HepG2 (cell line): ENCODE results near the gene PHKB. TPM values are rescaled to one million over a fixed set of nuclear protein-coding genes. Genes with fewer than 3 reads are reported as not detected.

Experiments used
- ARID3A ChIP-seq: IDR thresholded peaks from 2 replicates; pipeline ENCODE4 v1.6.1; 2012; ENCODE audit warnings: low read depth, low read length, improper control_type of control experiment
- BATF2 ChIP-seq: sonication (generic); formaldehyde crosslinking; IDR thresholded peaks from 2 replicates; pipeline ENCODE4 v1.8.0; 2022; ENCODE audit warnings: mild to moderate bottlenecking, missing genetic modification reagents, moderate library complexity
- BCL3 ChIP-seq: sonication (generic); formaldehyde crosslinking; IDR thresholded peaks from 2 replicates; pipeline ENCODE4 v1.5.1; 2020; ENCODE audit warnings: mild to moderate bottlenecking, missing genetic modification reagents, moderate library complexity
- CEBPB ChIP-seq: IDR thresholded peaks from 2 replicates; pipeline ENCODE4 v1.6.1; 2011; ENCODE audit warnings: low read depth, low read length, improper control_type of control experiment, borderline replicate concordance
- EP300 ChIP-seq, 3 experiments: sonication (generic) in 1 of 3; formaldehyde crosslinking in 1 of 3; IDR thresholded peaks; 2 replicates each; pipeline versions ENCODE4 v1.5.1 to v1.6.1; 2011 to 2020; ENCODE audit warnings: low read depth in 2 of 3, low read length in 2 of 3, borderline replicate concordance in 1 of 3, improper control_type of control experiment in 1 of 3, mild to moderate bottlenecking in 1 of 3, missing genetic modification reagents in 1 of 3, moderate library complexity in 1 of 3
- SMARCE1 ChIP-seq: fragments of 450-650 bp; IDR thresholded peaks from 2 replicates; pipeline ENCODE4 v1.6.1; 2017; ENCODE audit warnings: borderline replicate concordance
- TARDBP ChIP-seq: sonication (generic); formaldehyde crosslinking; IDR thresholded peaks from 2 replicates; pipeline ENCODE4 v1.8.0; 2022; ENCODE audit warnings: mild to moderate bottlenecking, missing genetic modification reagents
- WIZ ChIP-seq: sonication (generic); formaldehyde crosslinking; IDR thresholded peaks from 2 replicates; pipeline ENCODE4 v1.5.1; 2020; ENCODE audit warnings: mild to moderate bottlenecking, missing genetic modification reagents
- ZFAT ChIP-seq: sonication (generic); formaldehyde crosslinking; conservative IDR thresholded peaks from 2 replicates; pipeline ENCODE4 v1.8.1; 2023; ENCODE audit warnings: missing genetic modification reagents, inconsistent platforms
- ZFP91 ChIP-seq: sonication (generic); formaldehyde crosslinking; IDR thresholded peaks from 2 replicates; pipeline ENCODE4 v1.9.0; 2022; ENCODE audit warnings: missing genetic modification reagents, mild to moderate bottlenecking, borderline replicate concordance
- ZIK1 ChIP-seq: sonication (generic); formaldehyde crosslinking; IDR thresholded peaks from 2 replicates; pipeline ENCODE4 v1.5.0; 2020; ENCODE audit warnings: mild to moderate bottlenecking, low read depth, missing genetic modification reagents, borderline replicate concordance
- ZNF121 ChIP-seq: sonication (generic); formaldehyde crosslinking; IDR thresholded peaks from 2 replicates; pipeline ENCODE4 v1.5.0; 2020; ENCODE audit warnings: mild to moderate bottlenecking, missing genetic modification reagents
- ZNF230 ChIP-seq: sonication (generic); formaldehyde crosslinking; IDR thresholded peaks from 2 replicates; pipeline ENCODE4 v1.4.0; 2020; ENCODE audit warnings: mild to moderate bottlenecking, missing genetic modification reagents
- ZNF430 ChIP-seq: sonication (generic); formaldehyde crosslinking; IDR thresholded peaks from 2 replicates; pipeline ENCODE4 v1.9.0; 2021; ENCODE audit warnings: mild to moderate bottlenecking, missing genetic modification reagents
- ZNF569 ChIP-seq: sonication (generic); formaldehyde crosslinking; IDR thresholded peaks from 2 replicates; pipeline ENCODE4 v1.5.0; 2020; ENCODE audit warnings: mild to moderate bottlenecking, missing genetic modification reagents, moderate library complexity, borderline replicate concordance
- ZNF574 ChIP-seq: sonication (generic); formaldehyde crosslinking; IDR thresholded peaks from 2 replicates; pipeline ENCODE4 v1.4.0; 2020; ENCODE audit warnings: missing genetic modification reagents
- ZNF770 ChIP-seq: sonication (generic); formaldehyde crosslinking; IDR thresholded peaks from 2 replicates; pipeline ENCODE4 v1.5.0; 2020; ENCODE audit warnings: mild to moderate bottlenecking, missing genetic modification reagents
- polyA plus RNA-seq, 8 experiments: library from polyadenylated mRNA; depleted of rRNA in 3 of 8; stranded (reverse) in 7 of 8; unstranded in 1 of 8; fragments of >200 nt; fragmentation: Illumina TruSeq in 4 of 8; extraction: Trizol in 4 of 8; gene quantifications; 2 replicates each; pipeline versions ENCODE4 v1.2.1 to v1.2.3, GENCODE V29; 2011 to 2016; ENCODE audit warnings: low read depth in 4 of 8, missing spikeins in 1 of 8, mixed read lengths in 1 of 8; ENCODE audit not compliant: insufficient read depth in 1 of 8
- total RNA-seq, 5 experiments: library from RNA; depleted of rRNA; stranded (reverse); fragments of >200 nt; fragmentation: Illumina TruSeq; extraction: Trizol; gene quantifications; 2 replicates each; pipeline ENCODE4 v1.2.3, GENCODE V29; 2016; ENCODE audit warnings: low read depth in 1 of 5

Gene PHKB
- total and polyA plus RNA-seq, 2 of the 13 experiments (the other 11 are each of a cell fraction or from before 2014, with no cell fraction given), result 66.0 to 80.8 TPM

- TF ChIP-seq BCL3 (CRISPR knock-in tag) (no peak), ZFP91 (CRISPR knock-in tag) (peak; percentile 52; the same call in 1 of the 2 replicates), ZNF430 (CRISPR knock-in tag) (no peak), ZNF121 (CRISPR knock-in tag) (0 out of 2 replicates have a peak, but pooled peaks have one; percentile 18), ZNF569 (CRISPR knock-in tag) (no peak), SMARCE1 (no peak), ZNF770 (no peak; the same call in 1 of the 2 replicates), ZNF230 (CRISPR knock-in tag) (peak; percentile 85; the same call in 1 of the 2 replicates), ZIK1 (CRISPR knock-in tag) (no peak), ZFAT (CRISPR knock-in tag) (no peak), WIZ (CRISPR knock-in tag) (no peak), CEBPB (no peak), ARID3A (no peak), ZNF574 (CRISPR knock-in tag) (peak; percentile 52), BATF2 (CRISPR knock-in tag) (no peak), TARDBP (CRISPR knock-in tag) (0 out of 2 replicates have a peak, but pooled peaks have one; percentile 42), EP300 (IDR thresholded peaks at IDR 0.05; ENCODE audit: low read depth in 2 of 2, low read length in 2 of 2) (0 out of 4 replicates have a peak, but pooled peaks of 1 of the 2 experiments have one; percentile 23), EP300 (CRISPR knock-in tag; IDR thresholded peaks at IDR 0.05; ENCODE audit: borderline replicate concordance) (no peak)
Observed at GRCh38 chr16:47553853-47554564, 92.9 kb downstream of the PHKB start (continued).
